ENCODE results near the gene SFMBT1. TPM values are rescaled to one million over a fixed set of nuclear protein-coding genes. Genes with fewer than 3 reads are reported as not detected.

SFMBT1 gene
- total and polyA plus RNA-seq, 9 of the 15 experiments (the other 6 are each of a cell fraction or from before 2014, with no cell fraction given): 0.76 to 6.6 (median 3.6) TPM

DNA sequence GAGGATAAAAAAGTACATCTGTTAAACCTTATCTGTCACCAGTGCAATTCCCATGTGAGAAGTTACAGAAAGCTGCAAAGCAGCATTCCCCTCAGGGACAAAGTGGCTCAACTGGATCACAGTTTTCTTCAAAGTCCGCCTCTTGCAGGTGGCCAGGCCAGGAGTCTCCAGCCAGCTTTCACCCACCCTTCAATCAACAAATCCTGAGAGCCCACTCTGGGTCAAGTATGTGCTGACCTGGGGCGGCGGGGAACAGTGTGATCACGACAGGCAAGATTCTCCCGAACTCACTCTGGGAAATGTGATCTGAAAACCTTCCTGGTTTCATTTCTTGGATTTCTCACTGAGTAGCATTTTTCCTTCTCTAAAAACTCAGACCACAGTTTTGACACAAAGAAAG is 45.1 kb upstream of the SFMBT1 start:
- no peak overlapping the region for H3K27ac ChIP-seq (ENCODE audit: extremely low read depth, low read depth, low read length)
- ChIA-PET CTCF (ENCODE audit: low intra/inter-chr PET ratio) (no interaction called here), POLR2A (no interaction called here)
- intact Hi-C loops (cut with micrococcal nuclease) (no loop called here), in situ Hi-C loops (cut with MboI) (no loop called here)
- ATAC-seq (no peak), FAIRE-seq (no peak), DNase-seq (ENCODE audit: extremely low read depth in 1 of 4, low spot score in 3 of 4) (no peak)
- H3K9ac ChIP-seq (ENCODE audit: insufficient read depth in 1 of 2, low read depth in 2 of 2, low read length in 2 of 2): no peak overlapping the region
- no peak overlapping the region for H3K4me2 ChIP-seq (ENCODE audit: insufficient read depth, low read length)
- peaks cover 14% of the 10 kb centered on the region; the same call in 1 of the 3 replicates for H3K36me3 ChIP-seq (ENCODE audit: control insufficient read depth, insufficient read depth, low read length)
- H4K20me1 ChIP-seq (replicated peaks; ENCODE audit: control insufficient read depth, insufficient read depth, low read length): no peaks in the 10 kb centered on the region
- no peaks in the 10 kb centered on the region for H3K27me3 ChIP-seq (ENCODE audit: control insufficient read depth in 2 of 2, insufficient read depth in 2 of 2, low read length in 2 of 2)
- H3K9me3 ChIP-seq (replicated peaks; ENCODE audit: control insufficient read depth, insufficient read depth, low read depth, low read length): no peaks in the 10 kb centered on the region
- WGBS (ENCODE audit: insufficient coverage, low coverage, missing lambda C conversion rate): 49% methylated on average over 2 of the region's 5 CpGs
- H3K9me1 ChIP-seq (ENCODE audit: control insufficient read depth, insufficient read depth, low read length): no peaks in the 10 kb centered on the region
- BruUV-seq (replicated peaks): TSS peak; percentile 25
- H3K4me1 ChIP-seq (replicated peaks in 1 of 2; ENCODE audit: control insufficient read depth in 2 of 2, insufficient read depth in 2 of 2, low read length in 2 of 2): no peaks in the 10 kb centered on the region
- no peaks in the 10 kb centered on the region for H3K79me2 ChIP-seq (ENCODE audit: control insufficient read depth, insufficient read depth, low read length)
- H3K4me3 ChIP-seq: no peak overlapping the region
- no peak overlapping the region for H2AFZ ChIP-seq (ENCODE audit: low read depth, low read length)
- TF ChIP-seq, protein P1, sequence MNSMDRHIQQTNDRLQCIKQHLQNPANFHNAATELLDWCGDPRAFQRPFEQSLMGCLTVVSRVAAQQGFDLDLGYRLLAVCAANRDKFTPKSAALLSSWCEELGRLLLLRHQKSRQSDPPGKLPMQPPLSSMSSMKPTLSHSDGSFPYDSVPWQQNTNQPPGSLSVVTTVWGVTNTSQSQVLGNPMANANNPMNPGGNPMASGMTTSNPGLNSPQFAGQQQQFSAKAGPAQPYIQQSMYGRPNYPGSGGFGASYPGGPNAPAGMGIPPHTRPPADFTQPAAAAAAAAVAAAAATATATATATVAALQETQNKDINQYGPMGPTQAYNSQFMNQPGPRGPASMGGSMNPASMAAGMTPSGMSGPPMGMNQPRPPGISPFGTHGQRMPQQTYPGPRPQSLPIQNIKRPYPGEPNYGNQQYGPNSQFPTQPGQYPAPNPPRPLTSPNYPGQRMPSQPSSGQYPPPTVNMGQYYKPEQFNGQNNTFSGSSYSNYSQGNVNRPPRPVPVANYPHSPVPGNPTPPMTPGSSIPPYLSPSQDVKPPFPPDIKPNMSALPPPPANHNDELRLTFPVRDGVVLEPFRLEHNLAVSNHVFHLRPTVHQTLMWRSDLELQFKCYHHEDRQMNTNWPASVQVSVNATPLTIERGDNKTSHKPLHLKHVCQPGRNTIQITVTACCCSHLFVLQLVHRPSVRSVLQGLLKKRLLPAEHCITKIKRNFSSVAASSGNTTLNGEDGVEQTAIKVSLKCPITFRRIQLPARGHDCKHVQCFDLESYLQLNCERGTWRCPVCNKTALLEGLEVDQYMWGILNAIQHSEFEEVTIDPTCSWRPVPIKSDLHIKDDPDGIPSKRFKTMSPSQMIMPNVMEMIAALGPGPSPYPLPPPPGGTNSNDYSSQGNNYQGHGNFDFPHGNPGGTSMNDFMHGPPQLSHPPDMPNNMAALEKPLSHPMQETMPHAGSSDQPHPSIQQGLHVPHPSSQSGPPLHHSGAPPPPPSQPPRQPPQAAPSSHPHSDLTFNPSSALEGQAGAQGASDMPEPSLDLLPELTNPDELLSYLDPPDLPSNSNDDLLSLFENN (IDR thresholded peaks at IDR 0.05; ENCODE audit: low read depth in 2 of 2, low read length in 2 of 2): no peak
- TF ChIP-seq ARHGAP35 (IDR thresholded peaks at IDR 0.05; ENCODE audit: partially characterized antibody) (no peak), ZZZ3 (IDR thresholded peaks at IDR 0.05) (no peak), DPF2 (IDR thresholded peaks at IDR 0.05) (no peak), SIN3A (IDR thresholded peaks at IDR 0.05; ENCODE audit: borderline replicate concordance in 2 of 2, control insufficient read depth in 1 of 2, low read depth in 2 of 2, low read length in 2 of 2) (no peak), OTX1 (CRISPR knock-in tag; IDR thresholded peaks at IDR 0.05) (no peak)
- TF ChIP-seq, protein P2, sequence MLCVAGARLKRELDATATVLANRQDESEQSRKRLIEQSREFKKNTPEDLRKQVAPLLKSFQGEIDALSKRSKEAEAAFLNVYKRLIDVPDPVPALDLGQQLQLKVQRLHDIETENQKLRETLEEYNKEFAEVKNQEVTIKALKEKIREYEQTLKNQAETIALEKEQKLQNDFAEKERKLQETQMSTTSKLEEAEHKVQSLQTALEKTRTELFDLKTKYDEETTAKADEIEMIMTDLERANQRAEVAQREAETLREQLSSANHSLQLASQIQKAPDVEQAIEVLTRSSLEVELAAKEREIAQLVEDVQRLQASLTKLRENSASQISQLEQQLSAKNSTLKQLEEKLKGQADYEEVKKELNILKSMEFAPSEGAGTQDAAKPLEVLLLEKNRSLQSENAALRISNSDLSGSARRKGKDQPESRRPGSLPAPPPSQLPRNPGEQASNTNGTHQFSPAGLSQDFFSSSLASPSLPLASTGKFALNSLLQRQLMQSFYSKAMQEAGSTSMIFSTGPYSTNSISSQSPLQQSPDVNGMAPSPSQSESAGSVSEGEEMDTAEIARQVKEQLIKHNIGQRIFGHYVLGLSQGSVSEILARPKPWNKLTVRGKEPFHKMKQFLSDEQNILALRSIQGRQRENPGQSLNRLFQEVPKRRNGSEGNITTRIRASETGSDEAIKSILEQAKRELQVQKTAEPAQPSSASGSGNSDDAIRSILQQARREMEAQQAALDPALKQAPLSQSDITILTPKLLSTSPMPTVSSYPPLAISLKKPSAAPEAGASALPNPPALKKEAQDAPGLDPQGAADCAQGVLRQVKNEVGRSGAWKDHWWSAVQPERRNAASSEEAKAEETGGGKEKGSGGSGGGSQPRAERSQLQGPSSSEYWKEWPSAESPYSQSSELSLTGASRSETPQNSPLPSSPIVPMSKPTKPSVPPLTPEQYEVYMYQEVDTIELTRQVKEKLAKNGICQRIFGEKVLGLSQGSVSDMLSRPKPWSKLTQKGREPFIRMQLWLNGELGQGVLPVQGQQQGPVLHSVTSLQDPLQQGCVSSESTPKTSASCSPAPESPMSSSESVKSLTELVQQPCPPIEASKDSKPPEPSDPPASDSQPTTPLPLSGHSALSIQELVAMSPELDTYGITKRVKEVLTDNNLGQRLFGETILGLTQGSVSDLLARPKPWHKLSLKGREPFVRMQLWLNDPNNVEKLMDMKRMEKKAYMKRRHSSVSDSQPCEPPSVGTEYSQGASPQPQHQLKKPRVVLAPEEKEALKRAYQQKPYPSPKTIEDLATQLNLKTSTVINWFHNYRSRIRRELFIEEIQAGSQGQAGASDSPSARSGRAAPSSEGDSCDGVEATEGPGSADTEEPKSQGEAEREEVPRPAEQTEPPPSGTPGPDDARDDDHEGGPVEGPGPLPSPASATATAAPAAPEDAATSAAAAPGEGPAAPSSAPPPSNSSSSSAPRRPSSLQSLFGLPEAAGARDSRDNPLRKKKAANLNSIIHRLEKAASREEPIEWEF (CRISPR knock-in tag; IDR thresholded peaks at IDR 0.05): no peak
- TF ChIP-seq, protein P3, sequence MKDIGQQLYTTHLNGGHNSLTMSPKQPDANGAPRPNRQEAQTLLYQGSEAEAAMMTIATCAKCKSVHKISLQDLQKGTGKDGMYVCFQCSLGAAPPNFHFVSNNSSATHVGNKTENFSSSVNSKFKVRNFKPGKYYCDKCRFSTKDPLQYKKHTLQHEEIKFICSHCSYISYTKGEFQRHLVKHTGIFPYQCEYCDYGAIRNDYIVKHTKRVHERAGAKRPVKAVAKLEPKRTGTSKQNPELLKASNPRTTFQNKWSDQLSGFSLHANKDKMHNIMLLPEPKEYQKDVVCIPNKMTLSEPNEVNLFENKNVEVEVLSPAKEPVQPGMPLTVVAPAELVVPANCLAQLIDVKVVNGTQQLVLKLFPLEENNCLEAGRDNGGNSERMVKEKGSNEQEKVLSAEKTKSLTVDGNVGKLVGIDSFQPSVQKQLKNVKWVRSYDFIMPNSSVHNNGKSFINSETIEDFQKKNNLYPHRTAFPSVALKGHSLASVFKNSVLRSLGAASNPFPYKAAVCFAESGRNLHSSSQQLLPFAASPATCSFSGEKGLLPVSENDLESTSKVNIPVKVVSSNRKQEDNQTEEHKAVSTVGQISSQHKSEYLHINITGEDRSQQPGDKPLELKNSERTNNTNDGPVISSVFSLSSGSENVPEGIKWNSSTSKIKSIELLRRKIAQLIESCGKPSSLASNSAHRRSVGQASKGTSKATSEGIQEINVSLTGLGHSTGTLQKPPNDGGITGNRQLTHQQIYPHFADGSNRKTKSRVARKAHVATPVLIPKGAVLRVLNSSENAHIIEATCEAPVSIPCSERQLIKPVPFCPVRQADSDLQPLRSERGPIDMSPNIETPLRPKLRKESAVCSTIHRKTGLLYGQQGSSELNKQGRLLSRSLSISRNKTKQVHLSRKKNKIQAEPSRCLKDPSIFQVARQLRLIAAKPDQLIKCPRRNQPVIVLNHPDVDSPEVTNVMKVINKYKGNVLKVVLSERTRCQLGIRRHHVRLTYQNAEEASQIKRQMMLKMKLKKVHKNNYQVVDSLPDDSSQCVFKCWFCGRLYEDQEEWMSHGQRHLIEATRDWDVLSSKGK (CRISPR knock-in tag; IDR thresholded peaks at IDR 0.05): no peak
- TF ChIP-seq, protein P4, sequence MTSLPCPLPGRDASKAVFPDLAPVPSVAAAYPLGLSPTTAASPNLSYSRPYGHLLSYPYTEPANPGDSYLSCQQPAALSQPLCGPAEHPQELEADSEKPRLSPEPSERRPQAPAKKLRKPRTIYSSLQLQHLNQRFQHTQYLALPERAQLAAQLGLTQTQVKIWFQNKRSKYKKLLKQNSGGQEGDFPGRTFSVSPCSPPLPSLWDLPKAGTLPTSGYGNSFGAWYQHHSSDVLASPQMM (CRISPR knock-in tag; IDR thresholded peaks at IDR 0.05): no peak

All from K562 (cell line).